ENCODE results near the gene SERINC3.

Gene SERINC3

DNA sequence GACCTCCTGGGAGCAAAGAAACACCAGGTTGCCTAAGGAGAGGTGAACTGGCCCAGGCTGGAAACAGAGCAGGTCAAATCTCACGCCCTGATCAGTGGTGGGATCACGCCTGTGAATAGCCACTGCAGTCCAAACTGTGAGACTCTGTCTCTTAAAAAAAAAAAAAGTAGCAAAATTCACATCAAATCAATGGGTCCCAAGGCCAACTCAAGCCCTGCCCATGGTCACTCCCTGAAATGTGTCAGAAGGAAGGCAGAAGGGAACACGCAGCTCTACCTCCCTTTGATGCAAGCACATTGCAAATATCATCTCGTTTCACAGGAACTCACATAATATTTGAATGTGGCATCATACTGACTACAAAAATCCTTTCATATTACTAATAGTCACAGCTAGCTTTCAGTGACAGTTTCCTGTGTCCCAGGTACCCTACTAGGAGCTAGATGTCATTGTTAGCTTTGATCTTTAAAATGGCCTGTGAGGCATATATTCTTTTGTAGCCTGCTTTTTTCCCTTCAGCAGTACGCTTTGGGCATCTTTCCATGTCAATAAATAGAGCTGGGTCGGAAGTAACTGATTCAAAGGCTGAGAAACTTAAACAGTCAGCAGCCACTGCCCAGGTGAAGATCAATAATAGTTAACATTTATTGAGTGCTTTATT, 60.6 kb downstream of the SERINC3 start:
- no peak for DNase-seq

DNA sequence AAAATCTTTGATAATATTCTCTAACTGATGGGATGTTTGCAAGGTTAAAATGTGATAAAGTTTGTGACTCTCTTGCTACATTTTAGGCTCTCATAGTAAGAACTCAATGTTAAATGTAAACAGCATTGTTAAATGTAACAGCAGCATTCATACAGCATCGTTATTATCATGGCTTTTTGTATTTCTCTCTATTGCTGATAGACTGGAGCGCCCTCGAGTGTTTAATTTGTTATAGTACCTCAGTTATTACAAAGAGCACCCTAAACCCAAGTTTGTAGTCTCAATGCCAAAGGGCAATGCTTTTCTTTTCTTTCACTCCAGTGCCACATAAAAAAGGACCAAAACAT, 61.1 kb downstream of the SERINC3 start:
- peak; percentile 55 for DNase-seq

DNA sequence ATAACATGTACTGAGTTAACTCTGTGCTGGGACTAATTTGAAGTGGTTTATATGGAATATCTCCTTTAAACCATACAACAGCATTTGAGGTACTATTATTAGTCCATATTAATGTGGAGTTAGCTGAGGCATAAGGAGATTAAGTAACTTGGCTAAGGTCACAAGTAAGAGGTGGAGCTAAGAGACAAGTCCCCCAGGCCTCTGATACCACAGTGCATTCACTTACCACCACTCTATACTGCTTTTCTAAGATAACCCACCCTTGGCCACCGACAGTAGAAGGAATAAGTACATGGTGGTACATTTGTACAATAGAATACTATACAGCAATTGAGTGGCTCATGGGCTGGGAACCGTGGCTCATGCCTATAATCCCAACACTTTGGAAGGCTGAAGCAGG, 62.6 kb downstream of the SERINC3 start:
- no peak for DNase-seq

DNA sequence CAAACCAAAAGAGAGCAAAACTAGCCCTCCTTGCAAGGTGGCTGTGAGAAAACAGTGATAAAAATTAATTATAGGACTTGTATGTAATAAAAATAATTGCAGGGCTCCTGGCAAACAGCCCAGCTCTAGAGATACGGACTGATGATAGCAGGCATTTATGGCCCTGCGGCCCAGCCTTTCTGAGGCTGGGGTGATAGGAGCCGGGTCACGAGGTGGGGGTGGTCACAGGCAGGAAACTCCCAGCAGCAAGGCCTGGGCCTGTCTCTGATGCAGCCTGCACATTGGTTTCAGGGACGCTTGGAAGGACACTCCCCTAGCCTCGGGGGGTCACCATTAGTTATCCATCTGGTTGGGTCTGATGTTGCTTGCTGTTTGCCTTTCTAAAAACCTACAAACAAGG, 64.9 kb downstream of the SERINC3 start:
- DNase-seq = no peak

DNA sequence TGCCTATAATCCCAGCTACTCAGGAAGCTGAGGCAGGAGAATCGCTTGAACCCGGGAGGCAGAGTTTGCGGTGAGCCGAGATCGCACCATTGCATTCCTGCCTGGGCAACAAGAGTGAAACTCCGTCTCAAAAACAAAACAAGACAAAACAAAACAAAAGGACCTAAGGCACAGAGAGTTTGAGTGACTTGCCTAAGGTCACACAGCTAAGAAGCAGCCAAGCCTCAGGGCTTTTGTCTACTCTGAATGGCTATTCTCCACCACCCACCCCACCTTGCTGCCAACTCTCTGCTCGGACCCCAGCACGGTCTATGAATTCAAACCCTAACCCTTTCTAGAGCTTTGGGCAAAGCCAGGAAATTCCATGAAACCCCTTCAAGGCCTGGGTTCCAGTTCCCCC, 65.3 kb downstream of the SERINC3 start:
- no peak for DNase-seq

DNA sequence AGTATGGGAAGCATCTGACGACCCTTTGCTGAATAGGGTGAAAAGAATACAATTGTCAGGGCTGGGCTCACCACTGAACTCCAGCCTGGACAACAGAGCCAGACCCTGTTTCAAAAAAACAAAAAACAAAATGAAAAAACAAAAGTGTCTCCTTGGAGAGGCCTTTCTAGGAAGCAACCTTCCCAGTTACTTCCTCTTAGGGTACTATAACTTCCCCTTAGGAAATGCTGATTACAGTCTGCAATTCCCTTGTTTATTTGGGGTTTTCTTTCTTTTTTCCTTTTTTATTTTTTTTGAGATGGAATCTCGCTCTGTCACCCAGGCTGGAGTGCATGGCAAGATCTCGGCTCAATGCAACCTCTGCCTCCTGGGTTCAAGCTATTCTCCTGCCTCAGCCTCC, 66.7 kb downstream of the SERINC3 start:
- peak; percentile 30 for DNase-seq

DNA sequence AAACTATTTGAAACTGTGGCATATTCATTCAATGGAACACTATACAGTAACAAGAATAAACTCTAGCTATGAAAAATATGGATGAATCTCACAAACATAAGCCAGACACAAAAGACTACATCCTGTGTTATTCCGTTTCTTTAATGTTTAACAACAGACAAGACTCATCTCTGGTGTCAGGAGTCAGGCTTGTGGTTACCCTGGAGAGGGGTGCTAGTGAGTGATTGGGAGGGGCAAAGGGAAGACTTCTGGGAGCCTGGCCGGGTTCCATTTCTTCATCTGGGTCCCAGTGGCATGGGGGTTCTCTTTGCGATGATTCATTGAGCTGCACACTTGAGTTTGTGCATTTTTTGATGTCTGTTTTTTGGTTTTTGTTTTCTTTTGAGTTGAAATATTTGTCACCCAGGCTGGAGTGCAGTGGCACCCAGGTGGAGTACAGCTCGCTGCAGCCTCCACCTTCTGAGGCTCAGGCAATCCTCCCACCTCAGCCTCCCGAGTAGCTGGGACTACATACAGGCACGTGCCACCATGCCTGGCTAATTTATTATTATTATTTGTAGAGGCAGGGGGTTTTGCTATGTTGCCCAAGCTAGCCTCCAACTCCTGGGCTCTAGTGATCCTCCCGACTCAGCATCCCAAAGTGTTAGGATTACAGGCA, 67.4 kb downstream of the SERINC3 start:
- no peak for DNase-seq

DNA sequence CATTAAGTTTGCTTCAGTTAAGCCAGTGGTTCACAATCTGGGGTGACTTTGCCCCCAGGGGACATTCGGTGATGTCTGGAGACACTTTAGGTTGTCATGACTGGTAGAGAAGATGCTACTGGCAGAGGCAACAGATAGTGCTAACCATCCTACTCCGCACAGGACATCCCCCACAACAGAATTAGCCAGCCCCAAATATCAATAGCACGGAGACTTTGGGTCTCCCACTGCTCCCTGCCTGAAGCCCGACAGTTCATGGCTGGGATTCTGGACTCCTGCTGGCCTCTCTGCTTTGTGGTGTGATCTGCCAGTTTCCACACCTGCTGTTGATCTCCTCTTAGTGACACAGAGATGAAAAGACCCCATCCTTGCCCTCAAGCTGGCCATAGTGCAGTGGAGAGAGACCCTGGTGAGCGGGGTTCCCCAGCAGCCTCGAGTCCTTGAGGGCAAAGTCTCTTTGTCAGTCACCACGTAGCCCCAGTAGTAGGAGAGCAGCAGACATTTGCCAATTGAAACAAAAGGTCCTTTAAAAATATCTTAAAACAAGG, 70.9 kb downstream of the SERINC3 start:
- no peak for DNase-seq

DNA sequence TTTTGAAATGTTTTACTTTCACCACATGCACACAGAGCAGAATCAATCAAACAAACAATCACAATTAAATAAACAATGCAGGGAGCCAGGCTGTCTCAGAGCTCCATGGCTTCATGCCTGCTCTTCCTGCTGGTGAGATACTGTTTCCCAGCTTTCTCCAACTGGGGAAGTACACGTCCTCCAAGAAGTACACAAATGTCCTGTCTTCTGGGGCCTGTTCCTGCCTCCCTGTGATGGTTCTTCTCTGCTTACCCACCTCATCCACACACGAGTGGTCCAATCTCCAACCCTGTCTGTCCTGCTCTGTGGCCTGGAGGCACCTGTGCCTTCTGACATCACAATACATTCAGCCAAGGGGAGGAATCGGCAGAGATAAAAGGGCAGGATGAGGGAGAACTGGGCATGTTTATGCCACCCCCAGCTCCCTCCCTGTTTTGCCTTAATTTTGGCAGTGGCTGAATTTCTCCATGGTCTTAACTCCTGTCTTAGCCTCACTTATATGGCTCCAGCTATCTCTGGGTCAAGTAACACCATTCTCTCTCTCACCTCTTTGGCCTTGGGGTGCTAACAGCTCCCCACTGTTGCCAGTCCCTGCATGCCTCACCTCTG, 71.5 kb downstream of the SERINC3 start:
- DNase-seq = no peak

DNA sequence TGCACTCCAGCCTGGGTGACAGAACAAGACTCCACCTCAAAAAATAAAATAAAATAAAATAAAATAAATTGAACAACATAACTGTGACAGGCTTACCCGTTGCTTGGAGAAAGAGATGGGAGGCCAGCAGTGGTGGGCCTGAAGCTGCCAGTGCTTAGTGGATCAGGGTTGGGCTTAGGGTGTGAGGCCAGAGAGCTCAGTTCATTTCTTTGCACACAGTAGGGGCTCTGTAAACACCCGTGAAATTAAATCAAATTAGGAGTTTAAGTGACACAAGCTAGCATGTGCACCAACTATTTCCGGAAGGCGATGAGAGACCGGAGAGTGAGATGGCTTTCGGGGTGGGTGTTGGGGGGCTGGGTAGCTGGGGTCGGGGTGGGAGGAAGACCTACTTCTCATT, 72.0 kb downstream of the SERINC3 start:
- no peak for DNase-seq

DNA sequence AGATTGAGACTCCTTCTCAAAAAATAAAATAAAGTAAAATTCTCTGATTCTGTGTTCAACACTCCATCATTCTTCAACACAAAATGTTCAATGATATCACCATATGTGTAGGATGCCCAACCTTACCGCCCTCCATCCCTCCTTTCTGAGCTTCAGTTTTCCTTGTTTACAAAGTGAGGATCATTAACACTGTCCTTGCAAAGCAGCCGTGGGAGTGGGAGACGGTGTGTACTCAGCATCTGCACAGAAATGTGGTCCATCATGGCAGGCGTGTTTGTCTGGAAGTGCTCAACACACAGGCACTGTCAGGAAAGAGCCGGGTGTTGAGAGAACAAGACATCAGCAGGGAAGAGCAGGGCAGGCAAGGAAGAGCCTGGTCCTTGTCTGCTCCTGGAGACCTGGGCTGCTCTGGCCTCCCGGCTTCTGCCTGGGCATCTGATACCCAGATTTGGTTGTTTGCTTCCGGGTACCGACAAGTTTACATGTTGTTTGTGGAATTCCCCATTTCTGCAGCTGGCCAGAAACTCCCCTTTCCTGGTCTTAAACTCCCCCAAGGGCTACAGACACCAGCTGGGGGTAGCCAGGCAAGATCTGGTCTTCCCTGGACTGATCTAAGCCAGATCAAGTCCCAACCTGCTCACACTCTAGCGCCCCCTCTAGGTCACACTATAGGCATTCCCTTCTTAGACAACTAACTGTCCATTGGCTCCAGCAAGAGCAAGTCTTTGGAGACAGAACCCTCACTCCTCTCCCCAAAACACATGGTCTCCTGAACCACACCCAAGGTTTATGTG, 72.9 kb downstream of the SERINC3 start:
- DNase-seq = peak; percentile 17

DNA sequence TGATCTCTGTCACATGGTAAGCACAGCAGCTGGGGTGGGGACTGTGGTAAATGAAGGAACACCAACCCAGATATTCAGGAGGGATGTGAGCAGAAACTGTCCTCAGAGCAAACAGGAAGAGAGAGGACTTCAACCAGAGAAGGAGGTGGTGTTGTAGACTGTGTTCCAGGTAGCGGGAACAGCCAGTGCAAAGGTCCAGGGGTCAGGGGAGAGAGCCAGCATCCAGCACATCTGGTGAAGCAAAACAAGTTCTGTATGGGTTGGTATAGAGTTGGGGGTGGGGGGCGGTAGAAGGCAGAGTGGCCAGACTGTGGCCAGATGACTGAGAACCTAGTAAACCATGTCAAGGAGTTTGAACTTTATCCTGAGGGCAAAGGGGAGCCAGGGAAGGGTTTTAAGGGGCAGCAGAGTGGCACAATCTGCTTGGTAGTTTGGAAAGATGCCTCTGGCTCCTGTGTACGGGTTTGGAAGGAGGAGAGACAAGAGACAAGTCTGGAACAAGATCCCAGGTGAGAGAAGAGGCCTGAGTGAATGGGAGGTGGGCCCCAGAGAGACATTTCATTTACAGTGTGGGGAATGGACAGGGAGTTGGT, 73.9 kb downstream of the SERINC3 start:
- DNase-seq = no peak

Data from suppressor macrophage treated with lipopolysaccharide for 4 hours (primary cell).